Esophagus (tissue), 2 donors: ENCODE measurements around the gene TMEM50A. TPM values are rescaled to one million over a fixed set of nuclear protein-coding genes. Genes with fewer than 3 reads are reported as not detected.
"Not testable (repeated sequence)": the region's sequence is repeated elsewhere in the genome, so short reads cannot be mapped to it uniquely, and the experiment has no call there.

Source experiments
- H3K27ac ChIP-seq, 2 donors: one replicate each; pipeline ENCODE4 v1.5.1; 2013; ENCODE audit warnings: low read depth in 2 of 2, mild to moderate bottlenecking in 2 of 2, inconsistent platforms in 1 of 2, low read length in 1 of 2, moderate library complexity in 1 of 2
- H3K27me3 ChIP-seq, 2 donors: one replicate each; pipeline ENCODE4 v1.6.1; 2013; ENCODE audit warnings: low read length in 2 of 2, control low read depth in 1 of 2, mild to moderate bottlenecking in 1 of 2; ENCODE audit not compliant: insufficient read depth in 2 of 2, control insufficient read depth in 1 of 2
- H3K36me3 ChIP-seq, 2 donors: one replicate each; pipeline ENCODE4 v1.6.1; 2013; ENCODE audit warnings: low read length in 1 of 2; ENCODE audit not compliant: control insufficient read depth in 2 of 2, insufficient read depth in 2 of 2
- H3K4me1 ChIP-seq, 2 donors: one replicate each; pipeline ENCODE4 v1.6.1; 2013; ENCODE audit warnings: low read length in 1 of 2; ENCODE audit not compliant: control insufficient read depth in 2 of 2, insufficient read depth in 2 of 2
- H3K4me3 ChIP-seq, 2 donors: one replicate each; pipeline ENCODE4 v1.5.1; 2013; ENCODE audit warnings: low read length in 2 of 2, mild to moderate bottlenecking in 2 of 2, low read depth in 1 of 2, moderate library complexity in 1 of 2
- H3K9me3 ChIP-seq, 2 donors: one replicate each; pipeline ENCODE4 v1.6.1; 2013; ENCODE audit warnings: mild to moderate bottlenecking in 2 of 2, low read depth in 1 of 2, low read length in 1 of 2, moderate library complexity in 1 of 2; ENCODE audit not compliant: control insufficient read depth in 2 of 2, insufficient read depth in 1 of 2
- WGBS, 2 donors: extraction: QIAGEN DNeasy Blood & Tissue Kit; methylation state at CpG; one replicate each; pipeline ENCODE4 v1.1.7; 2013; 5-methylcytosine and 5-hydroxymethylcytosine counted together
- polyA plus RNA-seq, 2 donors: library from polyadenylated mRNA; stranded (reverse); fragments of 200-250 nt; gene quantifications; one replicate each; pipeline ENCODE4 v1.2.3, GENCODE V29; 2013
- donor health status: healthy with polysubstance abuse.
- donor health status: Bipolar disorder and iron deficiency.

TMEM50A gene
- polyA plus RNA-seq, 2 donors: 60.1 to 75.8 TPM

GRCh38 chr1:25308168-25308567 is 30.0 kb upstream of the TMEM50A start:
- no CpG with 5 or more reads among the region's 1 CpG for WGBS, 2 donors
- not testable (repeated sequence) for H3K27ac ChIP-seq

DNA sequence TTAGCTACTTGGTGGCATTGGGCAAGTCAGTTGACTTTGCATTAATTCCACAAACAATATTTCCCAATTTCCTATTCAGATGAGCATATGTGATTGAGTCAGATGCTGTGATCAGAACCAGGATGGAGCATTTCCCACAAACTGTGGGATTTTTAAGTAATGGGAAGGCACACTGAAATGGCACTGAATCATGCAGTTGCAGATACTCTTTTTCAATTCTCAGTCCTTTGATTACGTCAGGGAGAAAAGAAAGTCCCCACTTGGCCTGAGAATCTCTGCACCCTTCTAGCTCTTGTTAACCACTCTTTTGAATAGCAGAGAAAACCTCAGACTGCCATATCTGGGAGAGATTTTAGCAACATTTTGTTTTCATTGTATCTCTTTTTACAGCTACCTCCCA is 29.0 kb upstream of the TMEM50A start:
- H3K4me1 ChIP-seq, H3K9me3 ChIP-seq, H3K27me3 ChIP-seq, H3K27ac ChIP-seq, H3K36me3 ChIP-seq, H3K4me3 ChIP-seq: not testable (repeated sequence)
- 83 to 88% methylated on average over 1 of the region's 1 CpG for WGBS, 2 donors

More at GRCh38 chr1:25308168-25308567, 30.0 kb upstream of the TMEM50A start:
- not testable (repeated sequence) for H3K4me1 ChIP-seq, H3K4me3 ChIP-seq, H3K9me3 ChIP-seq, H3K36me3 ChIP-seq, H3K27me3 ChIP-seq

GRCh38 chr1:25309486-25309885 is 28.6 kb upstream of the TMEM50A start:
- not testable (repeated sequence) for H3K4me1 ChIP-seq, H3K4me3 ChIP-seq, H3K27ac ChIP-seq, H3K36me3 ChIP-seq, H3K27me3 ChIP-seq, H3K9me3 ChIP-seq
- 96 to 100% methylated on average over 1 of the region's 1 CpG for WGBS, 2 donors

DNA sequence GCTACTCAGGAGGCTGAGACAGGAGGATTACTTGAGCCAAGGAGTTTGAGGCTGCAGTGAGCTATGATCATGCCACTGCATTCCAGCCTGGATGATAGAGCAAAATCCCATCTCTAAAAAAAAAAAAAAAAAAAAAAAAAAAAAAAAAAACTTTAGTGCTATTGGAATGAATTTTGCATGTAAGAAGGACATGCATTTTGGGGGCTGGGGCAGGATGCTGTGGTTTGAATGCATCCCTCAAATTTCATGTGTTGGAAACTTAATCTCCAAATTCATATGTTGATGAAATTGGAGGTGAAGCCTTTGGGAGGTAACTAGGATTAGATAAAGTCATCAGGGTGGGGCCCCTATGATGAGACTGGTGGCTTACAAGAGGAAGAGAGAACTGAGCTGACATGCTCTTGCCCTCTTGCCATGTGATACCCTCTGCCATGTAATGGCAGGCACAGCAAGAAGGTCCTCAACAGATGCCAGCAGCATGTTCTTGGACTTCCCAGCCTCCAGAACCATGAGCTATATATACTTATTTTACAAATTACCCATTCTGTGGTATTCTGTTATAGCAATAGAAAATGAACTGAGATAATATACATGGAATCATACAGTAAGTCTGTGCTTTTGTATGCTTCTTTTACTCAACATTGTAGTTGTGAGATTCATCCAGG is 25.2 kb upstream of the TMEM50A start:
- H3K9me3 ChIP-seq, H3K36me3 ChIP-seq, H3K27ac ChIP-seq, H3K4me3 ChIP-seq, H3K4me1 ChIP-seq, H3K27me3 ChIP-seq: not testable (repeated sequence)

DNA sequence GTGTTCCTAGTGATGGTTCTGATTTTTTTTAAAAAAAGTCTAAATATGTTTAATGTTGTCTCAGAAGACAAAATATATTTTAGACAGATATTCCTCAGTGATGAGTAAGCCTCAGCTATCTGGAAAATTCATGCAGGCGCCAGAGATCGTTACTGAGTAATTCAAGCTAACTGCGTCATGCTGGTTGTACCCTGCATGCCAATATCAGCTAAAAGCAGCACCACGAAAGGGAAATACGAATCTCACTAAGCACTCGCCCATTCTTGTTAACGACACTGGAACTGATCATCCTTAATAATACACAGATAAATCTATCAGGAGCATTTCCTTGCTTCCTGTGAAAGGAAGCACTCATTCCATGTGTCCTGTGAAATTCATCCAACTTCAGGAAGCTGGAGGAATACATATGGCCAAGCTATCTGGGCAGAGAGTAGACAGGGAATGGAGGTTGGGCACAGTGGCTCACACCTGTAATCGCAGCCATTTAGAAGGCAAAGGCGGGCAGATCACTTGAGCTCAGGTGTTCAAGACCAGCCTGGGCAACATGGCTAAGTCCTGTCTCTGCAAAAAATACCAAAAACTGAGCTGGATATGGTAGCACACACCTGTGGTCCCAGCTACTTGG is 17.7 kb upstream of the TMEM50A start:
- not testable (repeated sequence) for H3K27me3 ChIP-seq, H3K9me3 ChIP-seq
- 82 to 92% methylated on average over 9 of the region's 9 CpGs for WGBS, 2 donors

GRCh38 chr1:25322127-25322526 is 16.0 kb upstream of the TMEM50A start:
- WGBS, 2 donors: 88 to 89% methylated on average over 8 of the region's 9 CpGs
- H3K27me3 ChIP-seq, H3K4me1 ChIP-seq, H3K9me3 ChIP-seq, H3K36me3 ChIP-seq, H3K27ac ChIP-seq, H3K4me3 ChIP-seq: not testable (repeated sequence)

More for the DNA sequence above, 17.7 kb upstream of the TMEM50A start:
- H3K4me3 ChIP-seq, H3K4me1 ChIP-seq, H3K36me3 ChIP-seq, H3K27ac ChIP-seq: not testable (repeated sequence)

- not testable (repeated sequence) for H3K36me3 ChIP-seq, H3K27ac ChIP-seq, H3K4me1 ChIP-seq, H3K27me3 ChIP-seq, H3K9me3 ChIP-seq, H3K4me3 ChIP-seq
- WGBS, 2 donors: 99 to 100% methylated on average over 3 of the region's 3 CpGs
Measured at GRCh38 chr1:25324407-25324806, 13.7 kb upstream of the TMEM50A start.

DNA sequence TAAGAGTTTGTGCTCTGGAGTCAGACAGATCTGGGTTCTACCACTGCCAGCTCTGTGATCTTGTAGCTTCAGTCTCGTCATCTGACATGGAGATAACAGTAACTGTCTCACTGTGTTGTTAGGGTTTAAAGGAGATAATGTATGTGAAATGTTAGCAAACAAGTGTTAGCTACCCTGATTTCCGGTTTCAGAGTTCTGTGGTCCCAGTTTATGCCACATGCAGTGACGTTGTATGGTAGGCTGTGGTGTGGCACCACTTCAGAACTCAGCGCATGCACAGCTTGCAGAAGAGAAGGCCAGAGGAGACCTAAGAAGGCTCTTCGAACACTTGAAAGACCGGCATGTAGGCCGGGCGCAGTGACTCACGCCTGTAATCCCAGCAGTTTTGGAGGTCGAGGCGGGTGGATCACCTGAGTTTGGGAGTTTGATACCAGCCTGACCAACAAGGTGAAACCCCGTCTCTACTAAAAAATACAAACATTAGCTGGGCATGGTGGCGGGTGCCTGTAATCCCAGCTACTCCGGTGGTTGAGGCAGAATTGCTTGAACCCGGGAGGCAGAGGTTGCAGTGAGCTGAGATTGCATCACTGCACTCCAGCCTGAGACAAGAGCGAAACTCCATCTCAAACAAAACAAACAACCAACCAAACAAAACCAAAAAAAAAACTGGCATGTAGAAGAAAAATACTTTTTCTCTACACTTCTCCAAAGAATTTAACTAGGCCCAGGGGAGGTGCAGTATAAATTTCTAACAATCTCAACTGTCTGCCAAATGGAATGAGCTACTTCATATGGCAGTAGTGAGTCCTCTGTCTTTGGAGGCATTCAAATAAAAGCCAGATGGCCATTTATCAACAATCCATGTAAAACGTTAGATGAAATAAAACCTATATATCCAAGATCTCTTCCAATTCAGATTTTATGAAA is 10.0 kb upstream of the TMEM50A start:
- H3K9me3 ChIP-seq, H3K27me3 ChIP-seq, H3K4me3 ChIP-seq, H3K36me3 ChIP-seq, H3K4me1 ChIP-seq, H3K27ac ChIP-seq: not testable (repeated sequence)
- no CpG with 5 or more reads among the region's 17 CpGs for WGBS, 2 donors

GRCh38 chr1:25328791-25329185 is 9.3 kb upstream of the TMEM50A start:
- not testable (repeated sequence) for H3K36me3 ChIP-seq, H3K4me1 ChIP-seq, H3K27me3 ChIP-seq, H3K9me3 ChIP-seq, H3K27ac ChIP-seq, H3K4me3 ChIP-seq
- WGBS, 2 donors: 81 to 83% methylated on average over 4 of the region's 4 CpGs
